Natural killer cell (primary cell): ENCODE results near the gene GNLY. TPM values are rescaled to one million over a fixed set of nuclear protein-coding genes. Genes with fewer than 3 reads are reported as not detected.

Source experiments
- ATAC-seq, 3 donors: fragments of 150-1000 bp in 2 of 3; fragments of 200-7000 bp in 1 of 3; cut with Tn5 transposase; 1 replicate in 1 of 3; 2 replicates in 2 of 3; pipeline ENCODE4 v1.10.0; 2021; ENCODE audit warnings: mild to moderate bottlenecking in 2 of 3, moderate library complexity in 2 of 3
- DNase-seq, 2 donors: peaks; one replicate each; pipeline versions ENCODE4 v3.0.0 to v3.0.0-alpha.2; 2013 to 2021; ENCODE audit warnings: mixed read lengths in 1 of 2
- H3K27ac ChIP-seq: one replicate; pipeline ENCODE4 v1.5.1; 2013; ENCODE audit warnings: mild to moderate bottlenecking, low read length
- H3K27me3 ChIP-seq: one replicate; pipeline ENCODE4 v1.6.1; 2013; ENCODE audit warnings: low read length; ENCODE audit not compliant: control insufficient read depth, insufficient read depth
- H3K36me3 ChIP-seq: one replicate; pipeline ENCODE4 v1.6.1; 2013; ENCODE audit warnings: low read length; ENCODE audit not compliant: control insufficient read depth, insufficient read depth
- H3K4me1 ChIP-seq: one replicate; pipeline ENCODE4 v1.6.1; 2013; ENCODE audit warnings: low read length; ENCODE audit not compliant: control insufficient read depth, insufficient read depth
- H3K4me3 ChIP-seq: one replicate; pipeline ENCODE4 v1.5.1; 2013; ENCODE audit warnings: low read length
- H3K9me3 ChIP-seq: one replicate; pipeline ENCODE4 v1.6.1; 2013; ENCODE audit warnings: low read length; ENCODE audit not compliant: control insufficient read depth, insufficient read depth
- H3K27ac Mint-ChIP-seq, 2 donors: one replicate each; pipeline ENCODE4 v1.8.0; 2022; ENCODE audit warnings: mild to moderate bottlenecking in 2 of 2, mixed read lengths in 2 of 2, moderate library complexity in 1 of 2
- H3K27me3 Mint-ChIP-seq, 2 donors: one replicate each; pipeline ENCODE4 v1.8.0; 2022; ENCODE audit warnings: low read depth in 2 of 2, mixed read lengths in 2 of 2
- H3K36me3 Mint-ChIP-seq: one replicate; pipeline ENCODE4 v1.8.0; 2022; ENCODE audit warnings: mixed read lengths
- H3K4me1 Mint-ChIP-seq, 2 donors: one replicate each; pipeline ENCODE4 v1.8.0; 2022; ENCODE audit warnings: mixed read lengths in 2 of 2
- H3K4me3 Mint-ChIP-seq: one replicate; pipeline ENCODE4 v1.8.0; 2022; ENCODE audit warnings: mild to moderate bottlenecking, moderate library complexity, mixed read lengths
- H3K9me3 Mint-ChIP-seq, 2 donors: one replicate each; pipeline ENCODE4 v1.8.0; 2022; ENCODE audit warnings: mixed read lengths in 2 of 2
- WGBS: methylation state at CpG from one replicate; pipeline ENCODE4 v1.1.7; 2013; ENCODE audit warnings: missing lambda C conversion rate; ENCODE audit not compliant: insufficient coverage; 5-methylcytosine and 5-hydroxymethylcytosine counted together
- intact Hi-C: fragments of 100-400 bp; cut with micrococcal nuclease; formaldehyde crosslinking; loops from one replicate; pipeline ENCODE4 v1.14.2; 2022
- total RNA-seq, 4 donors: library from RNA; stranded (reverse); fragments of 120-200 nt in 1 of 4; gene quantifications; one replicate each; pipeline versions ENCODE4 v1.2.3 to v1.2.4, GENCODE V29; 2013 to 2022
- TF ChIP-seq, protein P1 (sequence below): fragments of 200-600 bp; IDR thresholded peaks from one replicate; pipeline ENCODE4 v1.8.0; 2022; ENCODE audit warnings: antibody characterized with exemption

The GNLY gene
- total RNA-seq, 3 donors from 2014 or later (not counting 1 experiment from before 2014, with no cell fraction given) = 4,938 to 8,199 (median 6,542) TPM

DNA sequence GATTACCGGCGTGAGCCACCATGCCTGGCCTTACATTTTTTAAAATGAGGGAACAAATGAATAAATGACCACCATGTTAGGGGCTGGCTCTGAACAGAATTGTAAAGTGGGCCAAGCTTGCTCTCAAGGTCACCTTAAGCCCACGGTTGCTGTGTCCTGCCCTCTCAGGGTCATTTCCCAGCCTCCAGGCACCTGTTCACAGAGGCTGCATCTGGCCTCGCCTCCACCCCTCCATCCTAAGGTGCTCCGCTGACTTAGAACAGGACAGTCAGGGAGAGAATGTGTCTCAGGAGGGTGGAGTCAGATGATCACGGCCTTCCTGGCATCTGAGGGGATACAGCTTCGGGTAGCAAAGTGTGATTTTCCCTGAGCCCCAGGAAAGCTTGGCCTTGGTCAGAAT lies 33.4 kb upstream of the GNLY start:
- intact Hi-C loops = no loop called here
- Mint-ChIP-seq H3K27me3 (peaks cover 0 to 3% of the 10 kb centered on the region in 2 donors), H3K4me1 (peaks cover 8 to 9% of the 10 kb centered on the region in 2 donors), H3K27ac (no peak overlapping the region), H3K9me3 (no peaks in the 10 kb centered on the region), H3K36me3 (no peaks in the 10 kb centered on the region), H3K4me3 (no peak overlapping the region)
- WGBS = 97% methylated on average over 7 of the region's 7 CpGs
- TF ChIP-seq, protein P1, sequence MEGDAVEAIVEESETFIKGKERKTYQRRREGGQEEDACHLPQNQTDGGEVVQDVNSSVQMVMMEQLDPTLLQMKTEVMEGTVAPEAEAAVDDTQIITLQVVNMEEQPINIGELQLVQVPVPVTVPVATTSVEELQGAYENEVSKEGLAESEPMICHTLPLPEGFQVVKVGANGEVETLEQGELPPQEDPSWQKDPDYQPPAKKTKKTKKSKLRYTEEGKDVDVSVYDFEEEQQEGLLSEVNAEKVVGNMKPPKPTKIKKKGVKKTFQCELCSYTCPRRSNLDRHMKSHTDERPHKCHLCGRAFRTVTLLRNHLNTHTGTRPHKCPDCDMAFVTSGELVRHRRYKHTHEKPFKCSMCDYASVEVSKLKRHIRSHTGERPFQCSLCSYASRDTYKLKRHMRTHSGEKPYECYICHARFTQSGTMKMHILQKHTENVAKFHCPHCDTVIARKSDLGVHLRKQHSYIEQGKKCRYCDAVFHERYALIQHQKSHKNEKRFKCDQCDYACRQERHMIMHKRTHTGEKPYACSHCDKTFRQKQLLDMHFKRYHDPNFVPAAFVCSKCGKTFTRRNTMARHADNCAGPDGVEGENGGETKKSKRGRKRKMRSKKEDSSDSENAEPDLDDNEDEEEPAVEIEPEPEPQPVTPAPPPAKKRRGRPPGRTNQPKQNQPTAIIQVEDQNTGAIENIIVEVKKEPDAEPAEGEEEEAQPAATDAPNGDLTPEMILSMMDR = no peak
- H3K4me3 ChIP-seq = no peak overlapping the region
- no peak for ATAC-seq
- no peaks in the 10 kb centered on the region for H3K9me3 ChIP-seq
- no peak overlapping the region for H3K27ac ChIP-seq
- no peaks in the 10 kb centered on the region for H3K27me3 ChIP-seq
- H3K36me3 ChIP-seq = peaks cover 4% of the 10 kb centered on the region
- H3K4me1 ChIP-seq = peaks cover 15% of the 10 kb centered on the region
- no peak for DNase-seq

DNA sequence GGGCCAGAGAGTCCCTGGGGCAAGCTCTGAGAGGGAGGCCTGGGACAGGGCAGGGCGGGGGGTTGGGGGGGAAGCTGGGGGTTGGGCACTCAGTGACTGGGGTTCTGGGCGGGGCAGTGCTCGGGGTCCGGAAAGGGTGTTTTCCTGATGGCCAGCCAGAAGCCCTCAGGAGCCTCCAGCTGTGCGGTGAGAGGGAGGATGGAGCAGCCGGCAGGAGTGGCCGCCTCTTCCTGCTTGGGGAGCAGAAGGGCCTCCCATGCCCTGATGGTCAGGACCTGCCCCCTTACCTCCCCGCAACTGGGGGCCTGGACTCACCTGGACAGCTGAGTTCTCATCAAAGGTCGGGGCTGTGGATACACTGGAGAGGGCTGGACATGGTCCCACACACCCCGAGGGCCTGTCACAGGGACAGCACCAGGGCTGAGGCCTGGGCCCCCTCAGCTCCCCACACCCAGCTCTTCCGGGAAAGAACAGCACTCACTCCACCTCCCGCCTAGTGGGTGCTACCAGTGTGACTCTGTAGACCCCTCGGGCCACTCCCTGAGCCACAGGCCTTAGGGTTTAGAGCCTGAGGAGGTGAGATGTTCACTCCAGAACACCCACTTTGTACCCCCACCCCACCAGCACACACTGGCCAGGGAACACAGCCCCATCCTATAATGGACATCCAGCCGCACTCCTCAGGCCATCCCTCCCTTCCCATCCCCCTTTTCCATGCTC lies 32.9 kb upstream of the GNLY start:
- peaks cover 2% of the 10 kb centered on the region for H3K36me3 ChIP-seq
- no peak overlapping the region for H3K27ac ChIP-seq
- no peaks in the 10 kb centered on the region for H3K9me3 Mint-ChIP-seq
- no peak overlapping the region for H3K4me3 ChIP-seq
- ATAC-seq = no peak
- H3K36me3 Mint-ChIP-seq = no peaks in the 10 kb centered on the region
- no peak overlapping the region for H3K4me3 Mint-ChIP-seq
- H3K4me1 ChIP-seq = peaks cover 15% of the 10 kb centered on the region
- no peaks in the 10 kb centered on the region for H3K9me3 ChIP-seq
- TF ChIP-seq, protein P1 = no peak
- intact Hi-C loops = no loop called here
- H3K27me3 ChIP-seq = no peaks in the 10 kb centered on the region
- WGBS = 90% methylated on average over 14 of the region's 14 CpGs
- peaks cover 0 to 3% of the 10 kb centered on the region in 2 donors for H3K27me3 Mint-ChIP-seq
- H3K4me1 Mint-ChIP-seq = peaks cover 8 to 11% of the 10 kb centered on the region in 2 donors
- DNase-seq = no peak
- no peak overlapping the region for H3K27ac Mint-ChIP-seq

DNA sequence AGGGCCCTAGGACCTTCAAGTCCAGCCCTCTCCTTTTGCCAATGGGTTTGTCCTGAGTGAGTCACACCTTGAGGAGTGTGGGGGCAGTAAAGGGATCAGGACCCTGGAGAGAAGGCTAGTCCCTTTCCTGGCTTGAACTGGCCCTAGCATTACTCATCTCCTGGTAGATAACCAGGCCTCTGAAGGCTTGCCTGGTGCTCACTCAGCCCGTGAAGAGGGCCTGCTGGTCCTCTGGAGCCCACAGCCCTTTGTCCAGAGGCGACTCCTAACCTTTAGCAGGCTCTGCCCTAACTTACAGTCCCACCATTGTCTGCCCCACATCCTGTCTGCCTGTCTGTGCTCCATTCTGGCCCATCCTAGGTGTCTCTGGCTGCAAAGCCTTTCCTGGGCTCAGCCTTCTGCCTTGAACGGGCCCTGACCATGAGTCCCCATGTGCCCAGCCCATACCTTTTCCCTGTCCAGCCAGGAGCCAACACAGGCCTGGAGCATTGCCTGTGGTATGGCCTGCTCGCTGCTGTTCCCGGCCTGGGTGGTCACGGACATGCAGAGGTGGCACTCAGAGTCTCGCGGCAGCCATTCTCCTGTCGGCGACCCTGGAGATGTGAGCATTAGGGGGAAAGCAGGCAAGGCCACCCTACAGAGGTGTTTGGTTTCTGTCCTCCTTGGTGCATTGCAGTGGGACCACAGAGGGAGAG lies 31.1 kb upstream of the GNLY start:
- Histone ChIP-seq H3K4me3 (no peak overlapping the region), H3K27me3 (no peaks in the 10 kb centered on the region), H3K9me3 (no peaks in the 10 kb centered on the region), H3K4me1 (peaks cover 17% of the 10 kb centered on the region), H3K27ac (no peak overlapping the region), H3K36me3 (no peaks in the 10 kb centered on the region)
- H3K9me3 Mint-ChIP-seq = no peaks in the 10 kb centered on the region
- WGBS = 91% methylated on average over 10 of the region's 10 CpGs
- peaks cover 0 to 2% of the 10 kb centered on the region in 2 donors for H3K27me3 Mint-ChIP-seq
- H3K36me3 Mint-ChIP-seq = no peaks in the 10 kb centered on the region
- H3K4me3 Mint-ChIP-seq = no peak overlapping the region
- DNase-seq (no peak), ATAC-seq (no peak)
- H3K4me1 Mint-ChIP-seq = peaks cover 8 to 13% of the 10 kb centered on the region in 2 donors
- intact Hi-C loops = no loop called here
- no peak overlapping the region for H3K27ac Mint-ChIP-seq
- TF ChIP-seq, protein P1 = no peak
